ENCODE results near the gene PAIP1.
"Not testable (repeated sequence)": the region's sequence is repeated elsewhere in the genome, so short reads cannot be mapped to it uniquely, and the experiment has no call there.

Gene PAIP1

DNA sequence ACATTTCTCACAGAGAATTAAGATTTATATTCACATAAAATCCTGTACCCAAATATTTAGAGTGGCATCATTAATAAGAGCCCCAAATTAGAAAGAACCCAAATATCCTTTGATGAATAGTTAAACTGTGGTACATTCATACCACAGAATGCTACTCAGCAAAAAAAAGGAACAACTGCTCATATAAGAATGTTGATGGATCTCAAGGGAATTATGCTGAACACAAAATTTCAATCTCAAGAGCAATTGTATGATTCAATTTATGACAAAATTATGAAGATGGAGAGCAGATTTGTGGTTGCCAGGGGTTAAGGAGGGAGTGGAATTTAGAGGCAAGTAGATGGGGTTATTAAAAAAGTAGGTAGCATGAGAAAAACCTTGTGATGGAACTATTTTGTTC lies 4.5 kb upstream of the PAIP1 start:
- in situ Hi-C loops (cut with MboI; ENCODE audit: low sequenced_read_pairs) = no loop called here
- Histone ChIP-seq H3K27me3 (ENCODE audit: low read depth) (no peaks in the 10 kb centered on the region), H3K36me3 (replicated peaks) (no peaks in the 10 kb centered on the region)

DNA sequence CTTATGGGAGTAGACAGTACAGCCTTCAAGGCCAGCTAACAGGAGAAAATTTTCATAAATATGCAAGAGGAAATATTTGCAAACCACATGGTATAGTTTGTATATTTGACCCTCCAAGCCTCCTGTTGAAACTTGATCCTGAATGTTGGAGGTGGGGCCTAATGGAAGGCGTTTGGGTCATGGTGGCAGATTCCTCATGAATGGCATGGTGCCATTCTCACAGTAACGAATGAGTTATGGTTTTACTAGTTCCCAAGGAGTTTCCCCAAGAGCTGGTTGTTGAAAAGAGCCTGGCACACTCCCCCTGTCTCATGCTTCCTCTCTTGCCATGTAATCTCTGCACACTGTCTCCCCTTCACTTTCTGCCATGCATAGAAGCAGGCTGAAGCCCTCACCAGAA lies 3.3 kb upstream of the PAIP1 start:
- DNase-seq (ENCODE audit: low spot score in 2 of 2) = no peak
- H3K27me3 ChIP-seq (ENCODE audit: low read depth) = no peaks in the 10 kb centered on the region
- no peaks in the 10 kb centered on the region for H3K36me3 ChIP-seq (replicated peaks)
- no peaks in the 10 kb centered on the region for H3K9me3 ChIP-seq
- H3K4me3 ChIP-seq = no peak overlapping the region
- in situ Hi-C loops (cut with MboI; ENCODE audit: low sequenced_read_pairs) = no loop called here
- H3K4me1 ChIP-seq = peaks cover 6% of the 10 kb centered on the region

More for the DNA sequence above, 4.5 kb upstream of the PAIP1 start:
- H3K9me3 ChIP-seq = no peaks in the 10 kb centered on the region
- H3K4me3 ChIP-seq = no peak overlapping the region
- H3K4me1 ChIP-seq = peaks cover 6% of the 10 kb centered on the region
- no peak for DNase-seq (ENCODE audit: low spot score in 2 of 2)

DNA sequence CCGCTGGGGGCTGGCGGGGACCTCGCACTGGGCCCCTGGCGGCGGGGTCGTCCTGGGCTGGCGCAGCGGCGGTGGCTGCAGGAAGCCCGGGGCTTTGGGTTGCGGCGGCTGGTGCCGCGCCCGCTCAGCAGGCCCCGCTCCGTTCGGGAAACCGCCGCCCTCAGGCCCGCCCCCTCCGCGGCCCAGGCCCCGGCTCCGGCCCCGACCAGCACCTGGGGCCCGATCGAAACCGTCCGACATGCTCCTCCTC lies 345 bp downstream of the PAIP1 start:
- H3K9me3 ChIP-seq; DNase-seq (ENCODE audit: low spot score in 2 of 2); in situ Hi-C loops (cut with MboI; ENCODE audit: low sequenced_read_pairs); H3K27me3 ChIP-seq (ENCODE audit: low read depth): not testable (repeated sequence)
- H3K36me3 ChIP-seq (replicated peaks) = peaks cover 32% of the 10 kb centered on the region
- H3K4me3 ChIP-seq = peak overlapping the region; percentile 79
- H3K4me1 ChIP-seq = peaks cover 40% of the 10 kb centered on the region

DNA sequence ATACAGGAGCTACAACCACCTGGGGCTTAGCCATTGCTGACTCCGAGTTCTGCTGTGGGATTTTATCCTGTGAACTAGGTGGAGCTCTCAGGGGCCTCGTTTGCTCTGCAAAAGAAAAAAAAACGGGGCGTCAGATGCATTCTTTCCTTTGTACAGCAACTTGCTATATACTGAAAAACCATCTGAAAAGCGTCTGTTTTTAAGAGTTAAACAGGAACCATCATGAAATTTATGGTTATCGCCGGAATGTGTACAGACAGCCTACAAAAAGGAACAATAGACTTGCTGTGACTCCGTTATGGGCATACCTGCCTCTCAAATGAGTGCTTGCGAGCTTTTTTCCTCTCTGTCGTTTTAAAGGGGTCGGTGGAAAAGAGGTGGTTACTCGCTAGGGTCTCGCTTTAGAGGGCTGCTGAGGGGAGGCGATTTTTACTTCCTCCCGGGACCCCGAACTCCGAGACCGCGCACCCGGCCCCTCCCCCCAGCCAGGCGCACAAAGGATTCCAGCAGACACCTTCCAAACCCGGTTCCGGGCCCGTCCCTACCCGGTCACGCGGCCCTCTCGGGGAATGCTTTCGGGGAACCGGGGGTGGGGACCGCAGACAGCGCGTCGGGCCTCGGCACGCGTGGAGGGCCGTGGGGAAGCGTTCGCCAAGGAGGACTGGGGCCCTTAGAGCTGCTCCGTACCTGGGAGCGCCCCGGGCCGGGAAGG lies 826 bp downstream of the PAIP1 start:
- H3K9me3 ChIP-seq = no peaks in the 10 kb centered on the region
- H3K4me1 ChIP-seq = peaks cover 40% of the 10 kb centered on the region
- in situ Hi-C loops (cut with MboI; ENCODE audit: low sequenced_read_pairs) = no loop called here
- peak; percentile 37 to 75 for DNase-seq (ENCODE audit: low spot score in 2 of 2)
- peak overlapping the region; percentile 79 for H3K4me3 ChIP-seq
- peaks cover 36% of the 10 kb centered on the region for H3K36me3 ChIP-seq (replicated peaks)
- H3K27me3 ChIP-seq (ENCODE audit: low read depth) = no peaks in the 10 kb centered on the region

DNA sequence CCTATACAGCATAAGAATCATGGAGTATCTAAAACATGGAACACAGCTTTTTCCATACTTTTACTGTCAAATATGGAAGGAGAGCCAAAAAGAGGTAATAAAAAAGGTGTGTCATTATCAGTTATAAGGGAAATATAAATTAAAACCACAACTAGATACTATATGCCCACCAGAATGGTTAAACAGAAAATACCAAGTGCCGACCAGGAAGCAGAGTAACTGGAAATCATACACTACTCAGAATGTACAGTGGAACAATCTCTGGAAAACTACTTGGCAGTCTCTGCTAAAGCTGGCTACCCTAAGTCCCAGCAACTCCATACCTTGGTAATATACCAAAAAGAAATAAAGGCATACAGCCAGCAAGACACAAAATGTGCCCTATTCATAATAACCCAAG lies 2.4 kb downstream of the PAIP1 start:
- H3K36me3 ChIP-seq (replicated peaks) = peaks cover 49% of the 10 kb centered on the region
- in situ Hi-C loops (cut with MboI; ENCODE audit: low sequenced_read_pairs) = no loop called here
- peak overlapping the region; percentile 79 for H3K4me3 ChIP-seq
- DNase-seq (ENCODE audit: low spot score in 2 of 2) = no peak
- no peaks in the 10 kb centered on the region for H3K9me3 ChIP-seq
- peaks cover 40% of the 10 kb centered on the region for H3K4me1 ChIP-seq
- H3K27me3 ChIP-seq (ENCODE audit: low read depth) = no peaks in the 10 kb centered on the region

DNA sequence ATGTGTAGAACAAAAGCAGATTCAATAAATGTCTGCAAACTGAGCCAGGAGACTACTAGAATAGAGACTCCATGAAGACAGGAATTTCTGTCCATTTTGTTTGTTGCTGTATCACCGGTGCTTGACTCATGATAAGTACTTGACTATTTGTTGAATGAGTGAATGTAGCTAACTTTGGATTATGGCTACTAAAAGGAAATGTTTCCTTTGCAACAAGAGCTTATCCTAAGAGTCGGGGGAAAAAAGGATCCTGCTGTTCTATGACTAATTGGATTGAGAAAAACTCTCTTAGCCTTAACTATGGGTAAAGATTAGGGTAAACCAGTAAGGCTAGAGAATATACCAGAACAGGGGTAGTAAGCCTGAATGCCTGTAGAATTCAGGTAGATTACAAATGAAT lies 3.5 kb downstream of the PAIP1 start:
- in situ Hi-C loops (cut with MboI; ENCODE audit: low sequenced_read_pairs) = no loop called here
- H3K36me3 ChIP-seq (replicated peaks) = peaks cover 54% of the 10 kb centered on the region
- no peaks in the 10 kb centered on the region for H3K9me3 ChIP-seq
- H3K4me1 ChIP-seq = peaks cover 40% of the 10 kb centered on the region
- H3K27me3 ChIP-seq (ENCODE audit: low read depth) = no peaks in the 10 kb centered on the region
- DNase-seq (ENCODE audit: low spot score in 2 of 2) = no peak
- H3K4me3 ChIP-seq = no peak overlapping the region

GRCh38 chr5:43551731-43552130 lies 5.1 kb downstream of the PAIP1 start:
- H3K36me3 ChIP-seq (replicated peaks) = peaks cover 68% of the 10 kb centered on the region
- H3K27me3 ChIP-seq (ENCODE audit: low read depth) = no peaks in the 10 kb centered on the region
- in situ Hi-C loops (cut with MboI; ENCODE audit: low sequenced_read_pairs) = no loop called here
- H3K4me1 ChIP-seq = peaks cover 34% of the 10 kb centered on the region
- H3K4me3 ChIP-seq = no peak overlapping the region
- DNase-seq (ENCODE audit: low spot score in 2 of 2) = no peak
- no peaks in the 10 kb centered on the region for H3K9me3 ChIP-seq

- not testable (repeated sequence) for DNase-seq (ENCODE audit: low spot score in 2 of 2); H3K9me3 ChIP-seq
These were observed 7.6 kb downstream of the PAIP1 start for GRCh38 chr5:43549272-43549671.

GRCh38 chr5:43548358-43548757 lies 8.5 kb downstream of the PAIP1 start:
- in situ Hi-C loops (cut with MboI; ENCODE audit: low sequenced_read_pairs) = loop anchor here (5.0 kb wide), 1 partner anchor 59 kb away; no protein-coding TSS in a partner anchor
- peaks cover 17% of the 10 kb centered on the region for H3K4me1 ChIP-seq
- DNase-seq (ENCODE audit: low spot score in 2 of 2) = no peak
- H3K36me3 ChIP-seq (replicated peaks) = peaks cover 79% of the 10 kb centered on the region
- no peaks in the 10 kb centered on the region for H3K9me3 ChIP-seq
- no peak overlapping the region for H3K4me3 ChIP-seq
- H3K27me3 ChIP-seq (ENCODE audit: low read depth) = no peaks in the 10 kb centered on the region

More at GRCh38 chr5:43549272-43549671, 7.6 kb downstream of the PAIP1 start:
- not testable (repeated sequence) for H3K27me3 ChIP-seq (ENCODE audit: low read depth); H3K4me3 ChIP-seq
- Histone ChIP-seq H3K36me3 (replicated peaks) (peaks cover 84% of the 10 kb centered on the region), H3K4me1 (peaks cover 27% of the 10 kb centered on the region)
- in situ Hi-C loops (cut with MboI; ENCODE audit: low sequenced_read_pairs) = loop anchor here (5.0 kb wide), 1 partner anchor 58 kb away; no protein-coding TSS in a partner anchor

DNA sequence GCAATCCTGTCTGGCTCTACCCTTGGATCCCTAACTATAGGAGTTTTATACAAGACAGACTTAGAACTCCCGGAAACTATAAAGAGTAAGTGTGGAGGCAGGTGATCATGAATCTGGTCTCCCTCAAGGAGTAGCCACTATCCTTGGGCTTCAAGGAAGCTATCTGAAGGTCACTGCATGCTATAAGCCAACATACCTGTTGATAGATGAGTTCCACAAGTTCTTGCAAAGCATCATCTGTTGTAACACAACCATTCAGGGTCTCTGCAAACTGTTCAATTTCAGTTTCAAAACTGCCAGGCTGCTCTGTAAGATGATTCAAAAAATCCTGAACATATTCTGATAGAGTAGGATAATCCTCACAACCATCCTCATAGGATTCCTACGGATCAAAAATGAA lies 9.3 kb downstream of the PAIP1 start:
- Histone ChIP-seq H3K4me3 (no peak overlapping the region), H3K4me1 (peaks cover 9% of the 10 kb centered on the region), H3K36me3 (replicated peaks) (peaks cover 79% of the 10 kb centered on the region), H3K9me3 (no peaks in the 10 kb centered on the region), H3K27me3 (ENCODE audit: low read depth) (no peaks in the 10 kb centered on the region)
- DNase-seq (ENCODE audit: low spot score in 2 of 2) = no peak
- in situ Hi-C loops (cut with MboI; ENCODE audit: low sequenced_read_pairs) = loop anchor here (5.0 kb wide), 1 partner anchor 60 kb away; no protein-coding TSS in a partner anchor

DNA sequence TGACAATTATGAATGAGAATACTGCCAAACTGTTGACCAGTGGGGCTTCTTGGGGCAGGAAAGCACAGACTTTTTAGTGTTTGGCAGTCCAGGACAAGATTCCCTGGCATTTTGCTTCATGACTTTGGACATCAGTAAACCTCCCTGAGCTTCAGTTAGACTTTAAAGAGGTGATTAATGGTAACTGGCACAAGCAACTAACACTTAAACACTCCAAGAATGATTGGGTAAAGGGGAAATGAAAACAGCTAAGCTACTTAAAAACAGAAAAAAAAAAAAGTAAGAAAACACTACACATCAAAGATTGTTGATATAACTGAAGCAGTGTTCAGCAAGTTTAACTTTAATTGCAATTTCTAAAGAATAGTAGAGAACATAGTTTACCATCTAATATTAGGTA lies 13.4 kb downstream of the PAIP1 start:
- in situ Hi-C loops (cut with MboI; ENCODE audit: low sequenced_read_pairs) = no loop called here
- H3K4me1 ChIP-seq = no peaks in the 10 kb centered on the region
- no peak overlapping the region for H3K4me3 ChIP-seq
- H3K9me3 ChIP-seq = no peaks in the 10 kb centered on the region
- peaks cover 78% of the 10 kb centered on the region for H3K36me3 ChIP-seq (replicated peaks)
- no peaks in the 10 kb centered on the region for H3K27me3 ChIP-seq (ENCODE audit: low read depth)
- no peak for DNase-seq (ENCODE audit: low spot score in 2 of 2)

DNA sequence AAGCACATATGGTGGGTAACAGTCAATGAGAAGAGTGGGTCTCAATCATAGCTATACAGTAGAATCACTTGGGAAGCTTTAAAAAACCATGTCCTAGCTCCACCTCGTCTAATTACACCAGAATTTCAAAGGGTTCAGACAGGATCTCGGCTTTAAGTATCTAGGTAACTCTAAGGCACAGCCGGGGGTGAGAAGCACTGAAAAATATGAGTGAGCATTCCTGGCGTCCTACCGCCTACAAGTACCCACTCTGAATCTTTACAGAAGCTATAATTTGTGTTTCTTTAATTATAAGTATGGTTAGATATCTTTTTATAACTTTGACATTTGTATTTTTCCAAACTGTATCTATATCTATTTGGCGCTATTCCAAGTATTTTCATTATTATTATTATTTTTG lies 16.1 kb downstream of the PAIP1 start:
- no peak for DNase-seq (ENCODE audit: low spot score in 2 of 2)
- H3K4me1 ChIP-seq = no peaks in the 10 kb centered on the region
- in situ Hi-C loops (cut with MboI; ENCODE audit: low sequenced_read_pairs) = no loop called here
- H3K36me3 ChIP-seq (replicated peaks) = peaks cover 76% of the 10 kb centered on the region
- no peaks in the 10 kb centered on the region for H3K27me3 ChIP-seq (ENCODE audit: low read depth)
- no peak overlapping the region for H3K4me3 ChIP-seq
- H3K9me3 ChIP-seq = no peaks in the 10 kb centered on the region

GRCh38 chr5:43536972-43537371 lies 19.9 kb downstream of the PAIP1 start:
- H3K9me3 ChIP-seq = no peaks in the 10 kb centered on the region
- in situ Hi-C loops (cut with MboI; ENCODE audit: low sequenced_read_pairs) = no loop called here
- DNase-seq (ENCODE audit: low spot score in 2 of 2) = no peak
- peaks cover 83% of the 10 kb centered on the region for H3K36me3 ChIP-seq (replicated peaks)
- no peak overlapping the region for H3K4me3 ChIP-seq
- H3K27me3 ChIP-seq (ENCODE audit: low read depth) = no peaks in the 10 kb centered on the region
- H3K4me1 ChIP-seq = no peaks in the 10 kb centered on the region

DNA sequence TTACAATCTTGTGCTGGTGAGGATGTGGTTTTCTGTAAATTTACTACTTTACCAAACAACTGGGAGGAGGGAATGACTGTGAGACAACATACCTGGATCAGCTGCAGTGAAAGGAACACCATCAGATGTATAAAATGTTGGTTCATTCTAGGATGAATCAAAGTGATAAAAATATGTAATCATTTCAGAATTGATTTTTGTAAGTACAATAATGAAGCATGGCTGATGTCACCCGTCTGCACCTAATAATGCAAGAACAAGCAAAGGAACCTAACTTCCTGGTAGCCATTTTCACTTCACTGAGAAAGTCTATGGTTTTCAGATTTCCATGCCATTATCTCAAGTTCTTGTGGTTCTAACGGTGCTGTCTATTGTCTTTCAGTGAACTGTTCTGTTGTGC lies 23.2 kb downstream of the PAIP1 start:
- no peak for DNase-seq (ENCODE audit: low spot score in 2 of 2)
- H3K36me3 ChIP-seq (replicated peaks) = peaks cover 87% of the 10 kb centered on the region
- H3K9me3 ChIP-seq = no peaks in the 10 kb centered on the region
- H3K27me3 ChIP-seq (ENCODE audit: low read depth) = no peaks in the 10 kb centered on the region
- in situ Hi-C loops (cut with MboI; ENCODE audit: low sequenced_read_pairs) = no loop called here
- H3K4me1 ChIP-seq = no peaks in the 10 kb centered on the region
- H3K4me3 ChIP-seq = no peak overlapping the region

DNA sequence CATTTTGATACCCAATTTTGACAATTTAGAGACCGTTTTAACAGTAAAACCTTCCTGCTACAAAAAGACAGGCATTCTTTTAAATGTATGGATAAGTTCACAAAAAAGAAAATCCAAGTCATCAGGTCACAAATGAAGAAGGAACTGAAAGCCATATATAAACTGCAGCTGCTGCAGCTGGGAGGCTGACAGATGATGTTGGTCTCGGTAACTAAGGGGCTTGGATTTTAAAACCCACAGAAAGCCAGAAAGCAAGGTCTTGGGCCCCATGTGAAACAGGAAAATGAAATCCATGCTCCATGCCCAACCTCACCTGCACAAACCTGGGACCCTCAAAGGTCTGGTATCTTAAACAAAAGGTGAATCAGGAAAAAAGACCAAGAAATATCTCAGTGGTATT lies 26.2 kb downstream of the PAIP1 start:
- in situ Hi-C loops (cut with MboI; ENCODE audit: low sequenced_read_pairs) = no loop called here
- no peak for DNase-seq (ENCODE audit: low spot score in 2 of 2)
- Histone ChIP-seq H3K27me3 (ENCODE audit: low read depth) (no peaks in the 10 kb centered on the region), H3K9me3 (no peaks in the 10 kb centered on the region), H3K4me3 (no peak overlapping the region), H3K36me3 (replicated peaks) (peaks cover 84% of the 10 kb centered on the region), H3K4me1 (no peaks in the 10 kb centered on the region)
